HEK293 (cell line): Measurements from ENCODE around the gene DDX24.
A peak's percentile ranks its signal among the peaks of the same experiment; 100 is the strongest.

ENCODE experiments used
- CTCF ChIA-PET: fragments of 350-600 bp; formaldehyde crosslinking; extraction: SDS; loops from one replicate; lab custom pipeline; 2021; ENCODE audit warnings: antibody characterized with exemption; lab: Yijun Ruan, JAX
- POLR2A ChIA-PET: fragments of 300-600 bp; formaldehyde crosslinking; extraction: SDS; loops from one replicate; lab custom pipeline; 2020; ENCODE audit warnings: antibody characterized with exemption, inconsistent platforms; lab: Yijun Ruan, JAX
- H3K27ac ChIP-seq: fragments of 200-500 bp; sonication (Bioruptor generic); 2 replicates; pipeline ENCODE4 v1.5.1; 2014; ENCODE audit warnings: low read depth, low read length, control low read depth, inconsistent platforms; ENCODE audit errors: extremely low read depth
- H3K36me3 ChIP-seq, 2 experiments: fragments of 200-500 bp in 1 of 2; sonication (Bioruptor generic) in 1 of 2; 1 replicate in 1 of 2; 2 replicates in 1 of 2; pipeline ENCODE4 v1.5.1; 2014 to 2017; ENCODE audit warnings: inconsistent platforms in 2 of 2, low read length in 2 of 2; ENCODE audit not compliant: control insufficient read depth in 2 of 2, insufficient read depth in 1 of 2
- H3K4me1 ChIP-seq: fragments of 200-500 bp; sonication (Bioruptor generic); 2 replicates; pipeline ENCODE4 v1.5.1; 2014; ENCODE audit warnings: mild to moderate bottlenecking, low read length, inconsistent platforms; ENCODE audit not compliant: control insufficient read depth, insufficient read depth
- H3K4me3 ChIP-seq: 2 replicates; pipeline ENCODE4 v1.5.1; 2011; ENCODE audit warnings: low read depth, mild to moderate bottlenecking, control low read depth, low read length, moderate library complexity
- H3K9me3 ChIP-seq: fragments of 200-500 bp; sonication (Bioruptor generic); 2 replicates; pipeline ENCODE4 v1.5.1; 2014; ENCODE audit warnings: low read depth, low read length, inconsistent platforms; ENCODE audit not compliant: control insufficient read depth, insufficient read depth
- FEZF1 ChIP-seq: fragments of 450-650 bp; formaldehyde crosslinking; IDR thresholded peaks from 2 replicates; pipeline ENCODE4 v1.5.1; 2016; ENCODE audit warnings: missing biosample characterization, missing genetic modification characterization
- GLIS2 ChIP-seq: fragments of 450-650 bp; formaldehyde crosslinking; IDR thresholded peaks from 2 replicates; pipeline ENCODE4 v1.5.1; 2016; ENCODE audit warnings: missing biosample characterization, missing genetic modification characterization
- KLF9 ChIP-seq: fragments of 450-650 bp; formaldehyde crosslinking; IDR thresholded peaks from 2 replicates; pipeline ENCODE4 v1.5.1; 2016; ENCODE audit warnings: missing biosample characterization, missing genetic modification characterization, low read depth
- SCRT1 ChIP-seq: fragments of 450-650 bp; formaldehyde crosslinking; IDR thresholded peaks from 2 replicates; pipeline ENCODE4 v1.5.1; 2016; ENCODE audit warnings: missing biosample characterization, missing genetic modification characterization, borderline replicate concordance
- YY2 ChIP-seq: fragments of 450-650 bp; formaldehyde crosslinking; IDR thresholded peaks from 2 replicates; pipeline ENCODE4 v1.5.1; 2016; ENCODE audit warnings: missing biosample characterization, missing genetic modification characterization
- ZBTB17 ChIP-seq: fragments of 450-650 bp; formaldehyde crosslinking; IDR thresholded peaks from 2 replicates; pipeline ENCODE4 v1.5.1; 2016; ENCODE audit warnings: missing biosample characterization, missing genetic modification characterization
- ZBTB8A ChIP-seq: fragments of 450-650 bp; formaldehyde crosslinking; IDR thresholded peaks from 2 replicates; pipeline ENCODE4 v1.5.1; 2016; ENCODE audit warnings: missing biosample characterization, missing genetic modification characterization
- ZNF114 ChIP-seq: fragments of 450-650 bp; formaldehyde crosslinking; IDR thresholded peaks from 2 replicates; pipeline ENCODE4 v1.5.0; 2017; ENCODE audit warnings: missing biosample characterization, missing genetic modification characterization
- ZNF184 ChIP-seq: fragments of 450-650 bp; IDR thresholded peaks from 2 replicates; pipeline ENCODE4 v1.5.1; 2018; ENCODE audit warnings: missing biosample characterization, mild to moderate bottlenecking, missing genetic modification characterization
- ZNF202 ChIP-seq: fragments of 450-650 bp; formaldehyde crosslinking; IDR thresholded peaks from 2 replicates; pipeline ENCODE4 v1.5.1; 2016; ENCODE audit warnings: missing biosample characterization, missing genetic modification characterization, borderline replicate concordance
- ZNF223 ChIP-seq: fragments of 450-650 bp; formaldehyde crosslinking; IDR thresholded peaks from 2 replicates; pipeline ENCODE4 v1.5.1; 2016; ENCODE audit warnings: missing biosample characterization, missing genetic modification characterization
- ZNF548 ChIP-seq: fragments of 450-650 bp; formaldehyde crosslinking; IDR thresholded peaks from 2 replicates; pipeline ENCODE4 v1.5.1; 2016; ENCODE audit warnings: missing biosample characterization, missing genetic modification characterization
- ZNF596 ChIP-seq: fragments of 450-650 bp; IDR thresholded peaks from 2 replicates; pipeline ENCODE4 v1.5.0; 2018; ENCODE audit warnings: missing biosample characterization, mild to moderate bottlenecking, missing genetic modification characterization, moderate library complexity
- ZNF768 ChIP-seq: fragments of 450-650 bp; formaldehyde crosslinking; IDR thresholded peaks from 2 replicates; pipeline ENCODE4 v1.5.1; 2018; ENCODE audit warnings: missing biosample characterization, mild to moderate bottlenecking, missing genetic modification characterization
- TF ChIP-seq, protein P1 (sequence below): fragments of 450-650 bp; formaldehyde crosslinking; conservative IDR thresholded peaks from 2 replicates; pipeline ENCODE4 v1.5.1; 2016; ENCODE audit warnings: low read depth, missing biosample characterization, missing genetic modification characterization
- TF ChIP-seq, protein P2 (sequence below): fragments of 450-650 bp; formaldehyde crosslinking; IDR thresholded peaks from 2 replicates; pipeline ENCODE4 v1.5.1; 2016; ENCODE audit warnings: missing biosample characterization, missing genetic modification characterization
- TF ChIP-seq, protein P3 (sequence below): fragments of 450-650 bp; formaldehyde crosslinking; conservative IDR thresholded peaks from 2 replicates; pipeline ENCODE4 v1.5.1; 2016; ENCODE audit warnings: low read depth, missing biosample characterization, missing genetic modification characterization
- TF ChIP-seq, protein P4 (sequence below): fragments of 450-650 bp; formaldehyde crosslinking; IDR thresholded peaks from 2 replicates; pipeline ENCODE4 v1.5.1; 2017; ENCODE audit warnings: missing biosample characterization, mild to moderate bottlenecking, missing genetic modification characterization, moderate library complexity
- TF ChIP-seq, protein P5 (sequence below): fragments of 450-650 bp; formaldehyde crosslinking; IDR thresholded peaks from 2 replicates; pipeline ENCODE4 v1.5.1; 2016; ENCODE audit warnings: missing biosample characterization, missing genetic modification characterization

The DDX24 gene

DNA sequence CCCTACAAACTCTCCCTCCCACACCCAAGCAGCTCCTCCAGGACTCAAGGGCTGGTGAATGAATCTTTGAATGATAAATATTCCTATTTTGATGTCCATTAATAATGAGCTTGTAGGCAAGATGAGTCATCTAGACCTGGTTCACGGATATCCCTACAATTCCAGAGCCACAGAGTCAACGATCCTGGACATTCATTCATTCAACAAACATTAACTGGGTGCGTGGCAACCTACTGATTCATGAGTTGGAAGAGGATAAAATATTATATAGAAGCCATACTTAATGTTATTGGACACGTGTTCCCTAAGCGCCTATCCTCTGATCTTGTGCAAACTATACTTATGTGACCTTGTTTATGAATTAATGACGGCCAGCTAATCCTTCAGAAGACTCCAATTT lies 55.3 kb downstream of the DDX24 start (continued):
- TF ChIP-seq, protein P1, sequence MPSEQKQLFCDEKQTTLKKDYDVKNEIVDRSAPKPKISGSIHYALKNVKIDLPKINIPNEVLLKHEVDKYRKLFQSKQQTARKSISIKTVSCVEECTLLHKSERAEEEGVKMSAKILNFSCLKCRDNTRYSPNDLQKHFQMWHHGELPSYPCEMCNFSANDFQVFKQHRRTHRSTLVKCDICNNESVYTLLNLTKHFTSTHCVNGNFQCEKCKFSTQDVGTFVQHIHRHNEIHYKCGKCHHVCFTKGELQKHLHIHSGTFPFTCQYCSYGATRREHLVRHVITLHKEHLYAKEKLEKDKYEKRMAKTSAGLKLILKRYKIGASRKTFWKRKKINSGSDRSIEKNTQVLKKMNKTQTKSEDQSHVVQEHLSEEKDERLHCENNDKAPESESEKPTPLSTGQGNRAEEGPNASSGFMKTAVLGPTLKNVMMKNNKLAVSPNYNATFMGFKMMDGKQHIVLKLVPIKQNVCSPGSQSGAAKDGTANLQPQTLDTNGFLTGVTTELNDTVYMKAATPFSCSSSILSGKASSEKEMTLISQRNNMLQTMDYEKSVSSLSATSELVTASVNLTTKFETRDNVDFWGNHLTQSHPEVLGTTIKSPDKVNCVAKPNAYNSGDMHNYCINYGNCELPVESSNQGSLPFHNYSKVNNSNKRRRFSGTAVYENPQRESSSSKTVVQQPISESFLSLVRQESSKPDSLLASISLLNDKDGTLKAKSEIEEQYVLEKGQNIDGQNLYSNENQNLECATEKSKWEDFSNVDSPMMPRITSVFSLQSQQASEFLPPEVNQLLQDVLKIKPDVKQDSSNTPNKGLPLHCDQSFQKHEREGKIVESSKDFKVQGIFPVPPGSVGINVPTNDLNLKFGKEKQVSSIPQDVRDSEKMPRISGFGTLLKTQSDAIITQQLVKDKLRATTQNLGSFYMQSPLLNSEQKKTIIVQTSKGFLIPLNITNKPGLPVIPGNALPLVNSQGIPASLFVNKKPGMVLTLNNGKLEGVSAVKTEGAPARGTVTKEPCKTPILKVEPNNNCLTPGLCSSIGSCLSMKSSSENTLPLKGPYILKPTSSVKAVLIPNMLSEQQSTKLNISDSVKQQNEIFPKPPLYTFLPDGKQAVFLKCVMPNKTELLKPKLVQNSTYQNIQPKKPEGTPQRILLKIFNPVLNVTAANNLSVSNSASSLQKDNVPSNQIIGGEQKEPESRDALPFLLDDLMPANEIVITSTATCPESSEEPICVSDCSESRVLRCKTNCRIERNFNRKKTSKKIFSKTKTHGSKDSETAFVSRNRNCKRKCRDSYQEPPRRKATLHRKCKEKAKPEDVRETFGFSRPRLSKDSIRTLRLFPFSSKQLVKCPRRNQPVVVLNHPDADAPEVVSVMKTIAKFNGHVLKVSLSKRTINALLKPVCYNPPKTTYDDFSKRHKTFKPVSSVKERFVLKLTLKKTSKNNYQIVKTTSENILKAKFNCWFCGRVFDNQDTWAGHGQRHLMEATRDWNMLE (tag by site-specific recombination) = no peak
- TF ChIP-seq ZNF223 (tag by site-specific recombination) = no peak
- TF ChIP-seq, protein P2, sequence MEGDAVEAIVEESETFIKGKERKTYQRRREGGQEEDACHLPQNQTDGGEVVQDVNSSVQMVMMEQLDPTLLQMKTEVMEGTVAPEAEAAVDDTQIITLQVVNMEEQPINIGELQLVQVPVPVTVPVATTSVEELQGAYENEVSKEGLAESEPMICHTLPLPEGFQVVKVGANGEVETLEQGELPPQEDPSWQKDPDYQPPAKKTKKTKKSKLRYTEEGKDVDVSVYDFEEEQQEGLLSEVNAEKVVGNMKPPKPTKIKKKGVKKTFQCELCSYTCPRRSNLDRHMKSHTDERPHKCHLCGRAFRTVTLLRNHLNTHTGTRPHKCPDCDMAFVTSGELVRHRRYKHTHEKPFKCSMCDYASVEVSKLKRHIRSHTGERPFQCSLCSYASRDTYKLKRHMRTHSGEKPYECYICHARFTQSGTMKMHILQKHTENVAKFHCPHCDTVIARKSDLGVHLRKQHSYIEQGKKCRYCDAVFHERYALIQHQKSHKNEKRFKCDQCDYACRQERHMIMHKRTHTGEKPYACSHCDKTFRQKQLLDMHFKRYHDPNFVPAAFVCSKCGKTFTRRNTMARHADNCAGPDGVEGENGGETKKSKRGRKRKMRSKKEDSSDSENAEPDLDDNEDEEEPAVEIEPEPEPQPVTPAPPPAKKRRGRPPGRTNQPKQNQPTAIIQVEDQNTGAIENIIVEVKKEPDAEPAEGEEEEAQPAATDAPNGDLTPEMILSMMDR = no peak
- TF ChIP-seq ZBTB17 (tag by site-specific recombination) = peak; percentile 57; the same call in 1 of the 2 replicates
- no peak for TF ChIP-seq ZBTB8A (tag by site-specific recombination)
- no peak for TF ChIP-seq ZNF184

DNA sequence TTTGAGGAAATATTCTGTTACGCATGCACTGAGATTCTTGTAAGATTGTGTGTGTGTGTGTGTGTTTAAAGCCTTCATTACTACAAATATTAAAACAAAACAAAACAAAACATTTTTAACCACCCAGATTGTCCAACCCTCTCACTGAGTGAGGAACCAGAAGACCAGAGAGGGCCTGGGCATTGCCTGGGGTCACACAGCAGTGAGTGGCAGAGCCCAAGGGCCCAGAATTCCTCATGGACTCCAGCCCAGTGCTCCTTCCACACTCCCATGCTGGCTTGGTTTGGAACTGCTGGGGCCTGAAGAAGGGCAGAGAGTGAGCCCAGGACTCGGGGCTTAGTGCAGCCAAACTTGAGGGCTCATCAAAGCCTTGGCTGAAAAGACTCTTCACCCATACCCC lies 56.5 kb downstream of the DDX24 start:
- ChIA-PET CTCF (interaction anchor here (3.1 kb wide), 1 partner anchor 12 kb away, joined by 25 read pairs; no protein-coding TSS in a partner anchor), POLR2A (no interaction called here)
- no peak overlapping the region for H3K27ac ChIP-seq

DNA sequence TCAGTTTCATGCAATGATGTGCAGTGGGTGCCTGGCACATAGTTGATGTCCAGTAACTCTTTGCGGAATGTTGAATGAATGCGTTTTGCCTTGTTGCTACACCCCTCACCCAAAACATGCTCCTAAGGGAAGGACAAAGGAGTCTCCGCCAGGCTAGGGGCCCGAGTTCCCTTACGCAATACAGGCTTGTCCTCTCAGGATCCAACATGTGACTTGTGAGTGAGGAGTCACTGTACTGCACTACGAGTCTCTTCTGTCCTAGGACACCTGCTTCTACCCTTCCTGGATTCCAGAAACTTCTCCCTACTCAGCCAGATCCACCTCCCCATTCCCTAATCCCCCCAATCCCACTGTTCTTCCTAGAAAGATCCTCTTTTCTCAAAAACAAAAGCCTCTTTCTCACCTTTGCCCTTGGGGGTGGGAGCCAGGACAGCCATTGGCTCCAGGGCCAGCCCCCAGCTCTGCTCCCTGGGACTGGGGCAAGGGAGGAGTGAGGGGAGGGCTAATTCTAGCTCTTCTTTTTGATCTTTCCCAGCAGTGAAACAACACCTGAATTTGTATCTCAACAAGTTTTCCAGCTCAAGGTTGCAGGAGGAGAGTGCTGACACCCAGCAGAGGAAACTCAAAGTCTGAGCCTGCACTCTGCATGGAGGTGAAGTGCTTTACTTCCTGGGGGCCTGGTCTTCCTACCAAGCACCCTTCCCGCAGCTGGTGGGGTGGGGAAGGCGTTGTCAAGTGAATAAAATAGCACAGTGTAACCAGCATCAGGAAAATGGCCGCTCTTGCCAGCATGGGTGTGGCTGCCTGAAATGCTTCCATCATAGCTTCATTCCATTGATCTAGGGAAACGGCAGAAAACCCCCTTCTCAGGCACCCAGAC lies 58.2 kb downstream of the DDX24 start:
- H3K9me3 ChIP-seq = no peaks in the 10 kb centered on the region
- ChIA-PET POLR2A (no interaction called here), CTCF (interaction anchor here (1.1 to 4.4 kb wide), 3 partner anchors 13 to 101 kb away, joined by 3 to 17 read pairs (median 9); no protein-coding TSS in a partner anchor)
- H3K36me3 ChIP-seq = no peaks in the 10 kb centered on the region
- H3K27ac ChIP-seq = no peak overlapping the region
- no peaks in the 10 kb centered on the region for H3K4me1 ChIP-seq
- H3K4me3 ChIP-seq = no peak overlapping the region
- TF ChIP-seq, protein P3, sequence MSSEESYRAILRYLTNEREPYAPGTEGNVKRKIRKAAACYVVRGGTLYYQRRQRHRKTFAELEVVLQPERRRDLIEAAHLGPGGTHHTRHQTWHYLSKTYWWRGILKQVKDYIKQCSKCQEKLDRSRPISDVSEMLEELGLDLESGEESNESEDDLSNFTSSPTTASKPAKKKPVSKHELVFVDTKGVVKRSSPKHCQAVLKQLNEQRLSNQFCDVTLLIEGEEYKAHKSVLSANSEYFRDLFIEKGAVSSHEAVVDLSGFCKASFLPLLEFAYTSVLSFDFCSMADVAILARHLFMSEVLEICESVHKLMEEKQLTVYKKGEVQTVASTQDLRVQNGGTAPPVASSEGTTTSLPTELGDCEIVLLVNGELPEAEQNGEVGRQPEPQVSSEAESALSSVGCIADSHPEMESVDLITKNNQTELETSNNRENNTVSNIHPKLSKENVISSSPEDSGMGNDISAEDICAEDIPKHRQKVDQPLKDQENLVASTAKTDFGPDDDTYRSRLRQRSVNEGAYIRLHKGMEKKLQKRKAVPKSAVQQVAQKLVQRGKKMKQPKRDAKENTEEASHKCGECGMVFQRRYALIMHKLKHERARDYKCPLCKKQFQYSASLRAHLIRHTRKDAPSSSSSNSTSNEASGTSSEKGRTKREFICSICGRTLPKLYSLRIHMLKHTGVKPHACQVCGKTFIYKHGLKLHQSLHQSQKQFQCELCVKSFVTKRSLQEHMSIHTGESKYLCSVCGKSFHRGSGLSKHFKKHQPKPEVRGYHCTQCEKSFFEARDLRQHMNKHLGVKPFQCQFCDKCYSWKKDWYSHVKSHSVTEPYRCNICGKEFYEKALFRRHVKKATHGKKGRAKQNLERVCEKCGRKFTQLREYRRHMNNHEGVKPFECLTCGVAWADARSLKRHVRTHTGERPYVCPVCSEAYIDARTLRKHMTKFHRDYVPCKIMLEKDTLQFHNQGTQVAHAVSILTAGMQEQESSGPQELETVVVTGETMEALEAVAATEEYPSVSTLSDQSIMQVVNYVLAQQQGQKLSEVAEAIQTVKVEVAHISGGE = no peak
- no peak for TF ChIP-seq KLF9
- no peak for TF ChIP-seq YY2 (tag by site-specific recombination)
- TF ChIP-seq, protein P4, sequence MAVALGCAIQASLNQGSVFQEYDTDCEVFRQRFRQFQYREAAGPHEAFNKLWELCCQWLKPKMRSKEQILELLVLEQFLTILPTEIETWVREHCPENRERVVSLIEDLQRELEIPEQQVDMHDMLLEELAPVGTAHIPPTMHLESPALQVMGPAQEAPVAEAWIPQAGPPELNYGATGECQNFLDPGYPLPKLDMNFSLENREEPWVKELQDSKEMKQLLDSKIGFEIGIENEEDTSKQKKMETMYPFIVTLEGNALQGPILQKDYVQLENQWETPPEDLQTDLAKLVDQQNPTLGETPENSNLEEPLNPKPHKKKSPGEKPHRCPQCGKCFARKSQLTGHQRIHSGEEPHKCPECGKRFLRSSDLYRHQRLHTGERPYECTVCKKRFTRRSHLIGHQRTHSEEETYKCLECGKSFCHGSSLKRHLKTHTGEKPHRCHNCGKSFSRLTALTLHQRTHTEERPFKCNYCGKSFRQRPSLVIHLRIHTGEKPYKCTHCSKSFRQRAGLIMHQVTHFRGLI = no peak
- TF ChIP-seq ZNF202 = no peak
- no peak for TF ChIP-seq ZNF114 (tag by site-specific recombination)

More for the DNA sequence above, 56.5 kb downstream of the DDX24 start:
- no peak overlapping the region for H3K4me3 ChIP-seq
- no peaks in the 10 kb centered on the region for H3K9me3 ChIP-seq
- TF ChIP-seq GLIS2 (tag by site-specific recombination) (no peak), SCRT1 (tag by site-specific recombination) (no peak), ZNF596 (tag by site-specific recombination) (no peak), ZNF548 (tag by site-specific recombination) (no peak), FEZF1 (tag by site-specific recombination) (no peak), ZNF768 (tag by site-specific recombination) (peak; percentile 81)
- TF ChIP-seq, protein P5, sequence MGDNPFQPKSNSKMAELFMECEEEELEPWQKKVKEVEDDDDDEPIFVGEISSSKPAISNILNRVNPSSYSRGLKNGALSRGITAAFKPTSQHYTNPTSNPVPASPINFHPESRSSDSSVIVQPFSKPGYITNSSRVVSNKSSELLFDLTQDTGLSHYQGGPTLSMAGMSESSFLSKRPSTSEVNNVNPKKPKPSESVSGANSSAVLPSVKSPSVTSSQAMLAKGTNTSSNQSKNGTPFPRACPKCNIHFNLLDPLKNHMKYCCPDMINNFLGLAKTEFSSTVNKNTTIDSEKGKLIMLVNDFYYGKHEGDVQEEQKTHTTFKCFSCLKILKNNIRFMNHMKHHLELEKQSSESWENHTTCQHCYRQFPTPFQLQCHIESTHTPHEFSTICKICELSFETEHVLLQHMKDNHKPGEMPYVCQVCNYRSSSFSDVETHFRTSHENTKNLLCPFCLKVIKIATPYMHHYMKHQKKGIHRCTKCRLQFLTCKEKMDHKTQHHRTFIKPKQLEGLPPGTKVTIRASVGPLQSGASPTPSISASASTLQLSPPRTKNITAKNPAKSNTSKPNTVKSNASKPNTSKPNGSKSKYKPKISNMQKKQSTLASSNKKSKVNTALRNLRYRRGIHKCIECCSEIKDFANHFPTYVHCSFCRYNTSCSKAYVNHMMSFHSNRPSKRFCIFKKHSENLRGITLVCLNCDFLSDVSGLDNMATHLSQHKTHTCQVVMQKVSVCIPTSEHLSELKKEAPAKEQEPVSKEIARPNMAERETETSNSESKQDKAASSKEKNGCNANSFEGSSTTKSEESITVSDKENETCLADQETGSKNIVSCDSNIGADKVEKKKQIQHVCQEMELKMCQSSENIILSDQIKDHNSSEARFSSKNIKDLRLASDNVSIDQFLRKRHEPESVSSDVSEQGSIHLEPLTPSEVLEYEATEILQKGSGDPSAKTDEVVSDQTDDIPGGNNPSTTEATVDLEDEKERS = no peak
- H3K36me3 ChIP-seq = no peaks in the 10 kb centered on the region
- no peaks in the 10 kb centered on the region for H3K4me1 ChIP-seq
